WTC11 (cell line): ENCODE data around the gene CDC25B. TPM values are rescaled to one million over a fixed set of nuclear protein-coding genes. Genes with fewer than 3 reads are reported as not detected.
A peak's percentile ranks its signal among the peaks of the same experiment; 100 is the strongest.

Source experiments
- ATAC-seq: fragments of 200-7000 bp; cut with Tn5 transposase; 2 replicates; pipeline ENCODE4 v1.10.0; 2021; ENCODE audit warnings: mild to moderate bottlenecking, moderate library complexity
- CTCF ChIA-PET: fragments of 300-600 bp; sonication (Branson Sonifier 250); formaldehyde crosslinking; loops from one replicate; lab custom pipeline; 2021; ENCODE audit warnings: antibody characterized with exemption; lab: Charles Lee
- POLR2A ChIA-PET: fragments of 350-600 bp; sonication (Branson Sonifier 250); formaldehyde crosslinking; loops from one replicate; lab custom pipeline; 2021; ENCODE audit warnings: antibody characterized with exemption; lab: Charles Lee
- DNase-seq: peaks from one replicate; pipeline ENCODE4 v3.0.0; 2021; ENCODE audit warnings: low spot score
- H3K27ac Mint-ChIP-seq: 2 replicates; pipeline ENCODE4 v1.8.0; 2021; ENCODE audit warnings: mixed read lengths
- H3K27me3 Mint-ChIP-seq: 2 replicates; pipeline ENCODE4 v1.8.0; 2021; ENCODE audit warnings: low read depth, mild to moderate bottlenecking, moderate library complexity, mixed read lengths
- H3K36me3 Mint-ChIP-seq: 2 replicates; pipeline ENCODE4 v1.8.0; 2021; ENCODE audit warnings: mixed read lengths
- H3K4me1 Mint-ChIP-seq: 2 replicates; pipeline ENCODE4 v1.8.0; 2022; ENCODE audit warnings: mixed read lengths
- H3K4me3 Mint-ChIP-seq: 2 replicates; pipeline ENCODE4 v1.8.0; 2021; ENCODE audit warnings: mild to moderate bottlenecking, moderate library complexity, mixed read lengths
- H3K9me3 Mint-ChIP-seq: 2 replicates; pipeline ENCODE4 v1.8.0; 2021; ENCODE audit warnings: mixed read lengths
- CTCF ChIP-seq: fragments of 200-600 bp; IDR thresholded peaks from 2 replicates; pipeline ENCODE4 v1.8.0; 2022; ENCODE audit warnings: antibody characterized with exemption
- E2F4 ChIP-seq: sonication (generic); formaldehyde crosslinking; IDR thresholded peaks from 2 replicates; pipeline ENCODE4 v1.8.1; 2022; ENCODE audit warnings: low read depth, mild to moderate bottlenecking, moderate library complexity, missing genetic modification reagents, borderline replicate concordance
- ELF4 ChIP-seq: sonication (generic); formaldehyde crosslinking; IDR thresholded peaks from 2 replicates; pipeline ENCODE4 v1.8.1; 2022; ENCODE audit warnings: low read depth, mild to moderate bottlenecking, moderate library complexity, missing genetic modification reagents
- EMX1 ChIP-seq: fragments of 250-450 bp; sonication (Bioruptor Pico); IDR thresholded peaks from 2 replicates; pipeline ENCODE4 v1.8.0; 2021; ENCODE audit warnings: mild to moderate bottlenecking
- GRHL2 ChIP-seq: fragments of 250-450 bp; sonication (Bioruptor Pico); IDR thresholded peaks from 2 replicates; pipeline ENCODE4 v1.8.0; 2022; ENCODE audit warnings: mild to moderate bottlenecking, moderate library complexity; ENCODE audit not compliant: insufficient replicate concordance, severe bottlenecking
- GTF2I ChIP-seq: fragments of 250-450 bp; sonication (Bioruptor Pico); conservative IDR thresholded peaks from 2 replicates; pipeline ENCODE4 v1.4.0; 2021; ENCODE audit warnings: mild to moderate bottlenecking
- JUN ChIP-seq: sonication (generic); formaldehyde crosslinking; IDR thresholded peaks from 2 replicates; pipeline ENCODE4 v1.8.0; 2023; ENCODE audit warnings: mild to moderate bottlenecking, missing genetic modification reagents
- MXD4 ChIP-seq: fragments of 250-450 bp; sonication (Bioruptor Pico); IDR thresholded peaks from 2 replicates; pipeline ENCODE4 v1.8.0; 2021; ENCODE audit warnings: mild to moderate bottlenecking, moderate library complexity, borderline replicate concordance
- NR3C1 ChIP-seq: sonication (generic); formaldehyde crosslinking; conservative IDR thresholded peaks from 2 replicates; pipeline ENCODE4 v1.8.1; 2023; ENCODE audit warnings: low read depth, mild to moderate bottlenecking, missing genetic modification reagents
- PRDM15 ChIP-seq: sonication (generic); formaldehyde crosslinking; IDR thresholded peaks from 2 replicates; pipeline ENCODE4 v1.8.0; 2022; ENCODE audit warnings: missing genetic modification reagents
- PRRX2 ChIP-seq: fragments of 250-450 bp; sonication (Bioruptor Pico); IDR thresholded peaks from 2 replicates; pipeline ENCODE4 v1.8.0; 2021; ENCODE audit warnings: mild to moderate bottlenecking
- RORB ChIP-seq: fragments of 250-450 bp; sonication (Bioruptor Pico); IDR thresholded peaks from 2 replicates; pipeline ENCODE4 v1.9.0; 2021; ENCODE audit warnings: mild to moderate bottlenecking
- SMAD3 ChIP-seq: sonication (generic); formaldehyde crosslinking; IDR thresholded peaks from 2 replicates; pipeline ENCODE4 v1.8.0; 2022; ENCODE audit warnings: missing genetic modification reagents, mild to moderate bottlenecking, borderline replicate concordance
- SOX15 ChIP-seq: fragments of 250-450 bp; sonication (Bioruptor Pico); IDR thresholded peaks from 2 replicates; pipeline ENCODE4 v1.9.0; 2021; ENCODE audit warnings: mild to moderate bottlenecking
- TP53 ChIP-seq: sonication (generic); formaldehyde crosslinking; IDR thresholded peaks from 2 replicates; pipeline ENCODE4 v1.8.1; 2023; ENCODE audit warnings: mild to moderate bottlenecking, missing genetic modification reagents
- USF2 ChIP-seq: sonication (generic); formaldehyde crosslinking; IDR thresholded peaks from 2 replicates; pipeline ENCODE4 v1.8.1; 2023; ENCODE audit warnings: mild to moderate bottlenecking, missing genetic modification reagents, moderate library complexity
- ZNF138 ChIP-seq: sonication (generic); formaldehyde crosslinking; conservative IDR thresholded peaks from 2 replicates; pipeline ENCODE4 v1.8.1; 2022; ENCODE audit warnings: mild to moderate bottlenecking, moderate library complexity, missing genetic modification reagents
- ZNF512 ChIP-seq: sonication (generic); formaldehyde crosslinking; IDR thresholded peaks from 2 replicates; pipeline ENCODE4 v1.8.1; 2022; ENCODE audit warnings: missing genetic modification reagents, borderline replicate concordance
- ZNF671 ChIP-seq: fragments of 250-450 bp; sonication (Bioruptor Pico); IDR thresholded peaks from 2 replicates; pipeline ENCODE4 v1.8.0; 2021; ENCODE audit warnings: mild to moderate bottlenecking
- total RNA-seq: library from RNA; stranded (reverse); gene quantifications from 3 replicates; pipeline ENCODE4 v1.2.3, GENCODE V29; 2021

Gene CDC25B
- total RNA-seq, 1 experiment from 2014 or later: 37.4 TPM

- TF ChIP-seq ZNF671 (no peak), E2F4 (CRISPR knock-in tag) (no peak), PRDM15 (CRISPR knock-in tag) (no peak)
Observed at GRCh38 chr20:3758566-3758965, 37.5 kb upstream of the CDC25B start (continued).

- H3K4me1 Mint-ChIP-seq: peaks cover 2% of the 10 kb centered on the region; the same call in 1 of the 2 replicates
- no peak overlapping the region for H3K4me3 Mint-ChIP-seq
- H3K27me3 Mint-ChIP-seq: no peaks in the 10 kb centered on the region
- H3K9me3 Mint-ChIP-seq: no peaks in the 10 kb centered on the region
- H3K27ac Mint-ChIP-seq: peak overlapping the region; percentile 4; the same call in 1 of the 2 replicates
- no peak for DNase-seq
- POLR2A ChIA-PET: no interaction called here
- ATAC-seq: no peak
- TF ChIP-seq EMX1 (no peak), SMAD3 (CRISPR knock-in tag) (no peak)
- peaks cover 19% of the 10 kb centered on the region for H3K36me3 Mint-ChIP-seq
- CTCF ChIA-PET: interaction anchor here (1.0 to 3.5 kb wide), 5 partner anchors 8 to 61 kb away, joined by 3 to 23 read pairs (median 3); partner anchors contain the start of genes ADISSP and AP5S1
Observed at GRCh38 chr20:3759316-3759823, 36.7 kb upstream of the CDC25B start.

GRCh38 chr20:3759884-3760283 is 36.2 kb upstream of the CDC25B start:
- DNase-seq: no peak
- H3K36me3 Mint-ChIP-seq: peaks cover 19% of the 10 kb centered on the region
- H3K27me3 Mint-ChIP-seq: no peaks in the 10 kb centered on the region
- H3K4me3 Mint-ChIP-seq: no peak overlapping the region
- POLR2A ChIA-PET: no interaction called here
- ATAC-seq: no peak
- peaks cover 2% of the 10 kb centered on the region; the same call in 1 of the 2 replicates for H3K4me1 Mint-ChIP-seq
- CTCF ChIA-PET: interaction anchor here (0.6 to 3.5 kb wide), 5 partner anchors 9 to 61 kb away, joined by 3 to 23 read pairs (median 3); partner anchors contain the start of genes AP5S1 and SPEF1
- no peaks in the 10 kb centered on the region for H3K9me3 Mint-ChIP-seq
- TF ChIP-seq ZNF138 (CRISPR knock-in tag): no peak
- no peak for TF ChIP-seq PRRX2 (CRISPR knock-in tag)
- peak overlapping the region; percentile 4; the same call in 1 of the 2 replicates for H3K27ac Mint-ChIP-seq

GRCh38 chr20:3760655-3761348 is 35.3 kb upstream of the CDC25B start:
- H3K27ac Mint-ChIP-seq: peak overlapping the region; percentile 57; the same call in 1 of the 2 replicates
- DNase-seq (no peak), ATAC-seq (no peak)
- ChIA-PET POLR2A (interaction anchor here (0.6 kb wide), 1 partner anchor 439 kb away, joined by 3 read pairs; no protein-coding TSS in a partner anchor), CTCF (interaction anchor here (0.6 to 3.5 kb wide), 6 partner anchors 8 to 20 kb away, joined by 3 to 23 read pairs (median 4); partner anchors contain the start of gene SPEF1)
- TF ChIP-seq GRHL2 (CRISPR knock-in tag) (no peak), CTCF (no peak), USF2 (CRISPR knock-in tag) (no peak), TP53 (CRISPR knock-in tag) (no peak), GTF2I (CRISPR knock-in tag) (no peak), MXD4 (CRISPR knock-in tag) (no peak), ZNF512 (no peak), SOX15 (CRISPR knock-in tag) (no peak), ELF4 (CRISPR knock-in tag) (no peak), NR3C1 (CRISPR knock-in tag) (no peak), JUN (CRISPR knock-in tag) (no peak), PRRX2 (CRISPR knock-in tag) (no peak), RORB (CRISPR knock-in tag) (no peak)
- H3K4me1 Mint-ChIP-seq: peaks cover 2% of the 10 kb centered on the region; the same call in 1 of the 2 replicates
- peaks cover 19% of the 10 kb centered on the region for H3K36me3 Mint-ChIP-seq
- H3K4me3 Mint-ChIP-seq: no peak overlapping the region
- H3K27me3 Mint-ChIP-seq: no peaks in the 10 kb centered on the region
- H3K9me3 Mint-ChIP-seq: no peaks in the 10 kb centered on the region
